Vagina (tissue), 2 donors: ENCODE measurements around the gene PPP1R13B.

Source experiments
- CTCF ChIP-seq, 3 experiments: fragments of 450-650 bp in 2 of 3; fragments of 200-600 bp in 1 of 3; sonication (generic) in 1 of 3; IDR thresholded peaks; one replicate each; pipeline ENCODE4 v1.5.1; 2017 to 2019; ENCODE audit warnings: antibody characterized with exemption in 3 of 3, mild to moderate bottlenecking in 2 of 3, moderate library complexity in 2 of 3
- POLR2A ChIP-seq, 2 donors: fragments of 450-650 bp; IDR thresholded peaks; one replicate each; pipeline ENCODE4 v1.6.1; 2017; ENCODE audit warnings: antibody characterized with exemption in 2 of 2, mild to moderate bottlenecking in 2 of 2, moderate library complexity in 2 of 2
- POLR2AphosphoS5 ChIP-seq, 2 donors: sonication (generic); formaldehyde crosslinking; IDR thresholded peaks; one replicate each; pipeline ENCODE4 v1.9.0; 2017; ENCODE audit warnings: antibody characterized with exemption in 2 of 2, mild to moderate bottlenecking in 2 of 2, low read depth in 1 of 2; ENCODE audit not compliant: insufficient read depth in 1 of 2

- TF ChIP-seq POLR2A (IDR thresholded peaks at IDR 0.05) = no peak
- TF ChIP-seq CTCF (IDR thresholded peaks at IDR 0.05) = no peak
- TF ChIP-seq POLR2AphosphoS5 (IDR thresholded peaks at IDR 0.05; ENCODE audit: insufficient read depth in 1 of 2, low read depth in 1 of 2) = no peak
Measured at GRCh38 chr14:103684471-103684870, 162.9 kb downstream of the PPP1R13B start.
